GM21717 (cell line): ENCODE measurements around the gene RAD54L.

Source experiments
- ATAC-seq: cut with Tn5 transposase; IDR thresholded peaks from one replicate; pipeline ENCODE4 v1.9.1; 2021; ENCODE audit warnings: mild to moderate bottlenecking, moderate library complexity; ENCODE audit not compliant: unreplicated experiment

Gene RAD54L

GRCh38 chr1:46284597-46285564 is 37.3 kb downstream of the RAD54L start:
- no peak for ATAC-seq

GRCh38 chr1:46285730-46286477 is 38.3 kb downstream of the RAD54L start:
- no peak for ATAC-seq

GRCh38 chr1:46288485-46289133 is 41.0 kb downstream of the RAD54L start:
- ATAC-seq: no peak

GRCh38 chr1:46289134-46289494 is 41.6 kb downstream of the RAD54L start:
- ATAC-seq: no peak

- no peak for ATAC-seq
Measured at GRCh38 chr1:46289976-46290375, 42.4 kb downstream of the RAD54L start.

- ATAC-seq: no peak
Measured at GRCh38 chr1:46295306-46295705, 47.7 kb downstream of the RAD54L start.

- ATAC-seq: no peak
Measured at GRCh38 chr1:46298387-46298786, 50.8 kb downstream of the RAD54L start.

- ATAC-seq: no peak
Measured at GRCh38 chr1:46300673-46301405, 53.3 kb downstream of the RAD54L start.

GRCh38 chr1:46301406-46301807 is 53.8 kb downstream of the RAD54L start:
- no peak for ATAC-seq

GRCh38 chr1:46301808-46302640 is 54.5 kb downstream of the RAD54L start:
- peak; percentile 28 for ATAC-seq

- ATAC-seq: peak; percentile 8
Measured at GRCh38 chr1:46302641-46303037, 55.1 kb downstream of the RAD54L start.

- peak; percentile 68 for ATAC-seq
Measured at GRCh38 chr1:46303038-46303871, 55.7 kb downstream of the RAD54L start, which contains the start of the genes LRRC41 and UQCRH. Gene LRRC41 (minus strand): TSS chr1:46303616. CDS start chr1:46303322, 294 bp downstream. Gene UQCRH (plus strand): TSS chr1:46303698. CDS start chr1:46303767, 69 bp downstream.

GRCh38 chr1:46303872-46304326 is 56.3 kb downstream of the RAD54L start:
- no peak for ATAC-seq

- ATAC-seq: no peak
Measured at GRCh38 chr1:46306159-46306530, 58.6 kb downstream of the RAD54L start.

GRCh38 chr1:46309401-46310159 is 62.0 kb downstream of the RAD54L start:
- ATAC-seq: no peak

GRCh38 chr1:46310321-46310720 is 62.8 kb downstream of the RAD54L start:
- ATAC-seq: no peak

GRCh38 chr1:46315669-46316403 is 68.3 kb downstream of the RAD54L start:
- no peak for ATAC-seq
